Activated naive CD4-positive, alpha-beta T cell treated with anti-CD3 and anti-CD28 coated beads for 36 hours (primary cell): ENCODE data around the gene ABCA7. TPM values are rescaled to one million over a fixed set of nuclear protein-coding genes. Genes with fewer than 3 reads are reported as not detected.

Experiments used
- CTCF ChIA-PET: fragments of 350-600 bp; sonication (Branson Sonifier 250); formaldehyde crosslinking; loops from one replicate; lab custom pipeline; 2021; ENCODE audit warnings: antibody characterized with exemption; lab: Charles Lee
- DNase-seq: peaks from one replicate; pipeline ENCODE4 v3.0.0-alpha.2; 2020
- H3K27ac Mint-ChIP-seq: one replicate; pipeline ENCODE4 v1.8.0; 2021; ENCODE audit warnings: mild to moderate bottlenecking, mixed read lengths
- H3K27me3 Mint-ChIP-seq: one replicate; pipeline ENCODE4 v1.8.0; 2021; ENCODE audit warnings: low read depth, mixed read lengths
- H3K36me3 Mint-ChIP-seq: one replicate; pipeline ENCODE4 v1.8.0; 2021; ENCODE audit warnings: low read depth, mixed read lengths
- H3K4me1 Mint-ChIP-seq: one replicate; pipeline ENCODE4 v1.8.0; 2021; ENCODE audit warnings: low read depth, mixed read lengths
- H3K4me3 Mint-ChIP-seq: one replicate; pipeline ENCODE4 v1.8.0; 2021; ENCODE audit warnings: mild to moderate bottlenecking, moderate library complexity, mixed read lengths
- H3K9me3 Mint-ChIP-seq: one replicate; pipeline ENCODE4 v1.8.0; 2021; ENCODE audit warnings: mixed read lengths
- intact Hi-C: fragments of 100-400 bp; cut with micrococcal nuclease; formaldehyde crosslinking; loops from one replicate; pipeline ENCODE4 v1.15.1; 2023
- total RNA-seq, 2 experiments: library from RNA; stranded (reverse); gene quantifications; one replicate each; pipeline ENCODE4 v1.2.3, GENCODE V29; 2021

The ABCA7 gene
- total RNA-seq, 2 experiments from 2014 or later = 24.4 to 30.1 TPM

DNA sequence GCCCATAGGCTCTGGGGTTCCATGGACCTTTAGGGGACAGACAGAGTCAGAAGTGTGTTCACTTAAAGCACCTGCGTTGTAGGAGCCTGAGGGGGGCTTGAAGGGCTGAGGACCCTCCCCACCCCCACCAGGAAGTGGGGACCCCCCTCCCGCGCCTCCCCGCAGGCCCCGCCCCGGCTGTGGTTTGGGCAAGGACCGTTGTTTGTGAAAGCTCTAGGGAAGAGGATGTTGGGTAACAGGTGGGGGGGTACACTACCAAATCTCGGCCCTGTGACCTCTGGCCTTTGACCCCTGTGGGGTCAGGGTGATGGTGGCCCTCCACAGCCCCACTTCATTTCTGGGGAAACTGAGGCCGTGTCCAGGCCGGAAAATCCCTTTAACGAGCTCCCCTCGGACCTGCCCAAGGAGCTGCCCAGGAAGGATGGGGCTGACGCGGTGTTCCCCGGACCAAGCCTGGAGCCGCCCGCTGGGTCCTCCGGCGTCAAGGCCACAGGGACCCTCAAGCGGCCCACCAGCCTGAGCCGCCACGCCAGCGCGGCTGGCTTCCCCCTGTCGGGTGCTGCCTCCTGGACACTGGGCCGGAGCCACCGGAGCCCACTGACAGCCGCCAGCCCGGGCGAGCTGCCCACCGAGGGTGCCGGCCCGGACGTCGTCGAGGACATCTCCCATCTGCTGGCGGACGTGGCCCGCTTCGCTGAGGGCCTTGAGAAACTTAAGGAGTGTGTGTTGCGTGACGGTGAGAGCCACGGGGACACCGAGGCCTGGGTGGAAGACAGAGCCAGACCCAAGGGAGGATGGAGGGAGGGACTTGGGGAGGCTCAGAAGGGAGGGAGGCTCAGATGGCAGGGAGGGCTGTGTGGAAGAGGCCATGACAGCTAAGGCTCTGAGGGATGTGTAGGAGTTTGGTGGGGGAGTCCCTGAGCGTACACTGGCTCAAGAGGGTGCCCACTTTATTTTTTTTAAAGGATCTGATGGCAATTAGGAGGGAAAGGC lies 28.4 kb downstream of the ABCA7 start:
- Mint-ChIP-seq H3K4me1 (peaks cover 50% of the 10 kb centered on the region), H3K4me3 (peak overlapping the region; percentile 96), H3K27me3 (no peaks in the 10 kb centered on the region), H3K9me3 (no peaks in the 10 kb centered on the region), H3K36me3 (peaks cover 22% of the 10 kb centered on the region), H3K27ac (peak overlapping the region; percentile 94)
- intact Hi-C loops = loop anchor here (1.0 to 5.0 kb wide), 7 partner anchors 9 to 184 kb away; partner anchors contain the start of genes GPX4, POLR2E, RNU6-2 and TMEM259
- CTCF ChIA-PET = interaction anchor here (0.6 to 1.9 kb wide), 5 partner anchors 8 to 205 kb away, joined by 3 to 8 read pairs (median 3); no protein-coding TSS in a partner anchor
- DNase-seq = peak; percentile 86

DNA sequence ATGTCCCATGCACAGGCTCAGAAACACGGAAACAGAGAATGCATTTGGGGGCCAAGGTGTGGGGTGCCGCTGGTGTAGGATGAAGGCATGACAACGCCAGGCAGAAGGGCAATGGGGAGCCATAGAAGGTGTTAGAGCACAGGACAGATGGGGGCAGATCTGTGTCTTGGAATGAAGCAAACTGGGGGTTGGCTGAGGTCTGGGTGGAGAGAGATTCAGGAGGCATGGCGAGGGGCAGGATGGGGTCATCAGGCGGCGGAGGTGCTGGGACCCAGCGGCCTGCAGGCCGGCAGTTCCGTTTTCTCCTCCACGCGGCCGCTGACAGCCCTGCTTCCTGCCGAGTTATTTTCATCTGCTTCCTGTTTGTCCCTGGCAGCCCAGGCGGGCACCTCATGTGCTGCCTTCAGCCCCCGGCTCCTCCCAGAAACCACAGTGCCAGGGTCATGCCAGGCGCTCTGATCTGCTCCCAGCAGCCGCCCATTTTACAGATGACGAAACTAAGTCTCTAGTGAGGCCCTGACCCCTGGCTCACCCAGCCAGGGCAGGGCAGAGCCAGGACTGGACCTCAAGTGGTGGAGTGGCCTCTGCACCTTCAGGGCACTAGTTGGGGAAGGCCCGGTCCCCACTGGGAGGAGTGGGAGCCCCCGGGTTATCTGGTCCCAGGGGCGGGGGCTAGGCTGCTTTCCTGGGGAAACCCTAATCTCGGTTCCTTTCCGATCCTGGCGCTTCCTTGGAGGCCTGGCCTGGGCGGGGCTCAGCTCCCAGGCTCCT lies 29.3 kb downstream of the ABCA7 start:
- DNase-seq = peak; percentile 75
- Mint-ChIP-seq H3K4me1 (peaks cover 55% of the 10 kb centered on the region), H3K27ac (peak overlapping the region; percentile 92), H3K4me3 (peak overlapping the region; percentile 96), H3K9me3 (no peaks in the 10 kb centered on the region), H3K27me3 (no peaks in the 10 kb centered on the region), H3K36me3 (peaks cover 24% of the 10 kb centered on the region)
- intact Hi-C loops = loop anchor here (1.0 to 5.0 kb wide), 6 partner anchors 8 to 183 kb away; partner anchors contain the start of genes GPX4, RNU6-2 and TMEM259
- CTCF ChIA-PET = no interaction called here

DNA sequence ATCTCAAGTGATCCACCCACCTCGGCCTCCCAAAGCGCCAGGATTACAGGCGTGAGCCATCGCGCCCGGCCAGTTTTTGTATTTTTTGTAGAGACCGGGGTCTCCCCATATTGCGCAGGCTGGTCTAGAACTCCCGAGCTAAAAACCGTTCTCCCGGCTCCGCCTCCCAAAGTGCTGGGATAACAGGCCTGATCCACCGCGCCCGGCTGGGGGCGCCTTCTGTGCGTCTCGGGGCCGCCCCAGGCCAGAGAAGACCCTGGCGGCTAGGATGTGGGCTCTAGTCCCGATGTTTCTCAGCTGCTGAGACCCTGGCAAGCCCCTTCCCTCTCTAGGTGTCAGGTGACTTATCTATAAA lies 30.6 kb downstream of the ABCA7 start:
- peaks cover 51% of the 10 kb centered on the region for H3K4me1 Mint-ChIP-seq
- H3K27ac Mint-ChIP-seq = no peak overlapping the region
- CTCF ChIA-PET = no interaction called here
- no peaks in the 10 kb centered on the region for H3K9me3 Mint-ChIP-seq
- no peak overlapping the region for H3K4me3 Mint-ChIP-seq
- H3K27me3 Mint-ChIP-seq = no peaks in the 10 kb centered on the region
- DNase-seq = no peak
- intact Hi-C loops = no loop called here
- peaks cover 29% of the 10 kb centered on the region for H3K36me3 Mint-ChIP-seq

DNA sequence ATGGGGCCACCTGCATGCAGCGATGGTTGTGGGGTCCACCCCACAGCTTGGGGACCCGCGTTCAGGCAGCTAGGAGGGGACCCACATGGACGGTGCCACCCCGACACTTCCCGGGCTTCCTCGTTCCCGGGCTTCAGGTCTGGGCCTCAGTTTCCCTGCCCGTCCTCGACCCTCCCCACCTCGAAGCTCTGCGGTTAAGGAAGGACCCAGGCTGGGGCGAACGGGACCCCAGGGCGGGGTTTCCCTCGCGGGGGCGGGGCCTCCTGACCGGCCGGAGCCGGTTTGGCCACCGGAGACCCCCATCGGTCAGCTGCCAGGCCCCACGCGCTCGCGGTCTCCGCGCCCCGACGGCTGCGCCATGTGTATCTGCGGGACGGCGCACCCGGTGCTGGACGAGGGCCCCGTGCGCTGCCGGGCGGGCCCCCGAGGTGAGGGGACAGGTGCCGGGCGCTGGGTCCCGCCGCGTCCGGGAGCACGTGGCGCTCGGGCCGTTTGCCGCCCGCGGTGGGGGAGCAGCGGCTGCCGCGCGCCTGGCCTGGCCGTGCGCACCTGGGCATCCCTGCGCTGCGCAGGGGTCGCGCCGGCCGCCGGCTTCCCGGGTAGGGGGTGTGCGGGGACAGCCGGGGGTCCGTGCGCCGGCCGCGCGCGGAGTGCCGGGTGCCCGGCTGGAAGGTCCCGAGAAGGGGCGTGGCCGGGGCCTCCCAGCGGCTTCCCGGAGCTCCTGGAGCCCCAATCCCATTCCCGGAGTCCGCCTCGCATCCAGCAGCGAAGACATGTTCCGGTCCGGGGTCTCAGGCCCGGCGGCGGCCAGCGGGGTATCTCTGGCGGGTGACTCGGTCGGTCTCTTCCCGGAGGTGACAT lies 31.3 kb downstream of the ABCA7 start:
- no peaks in the 10 kb centered on the region for H3K9me3 Mint-ChIP-seq
- H3K4me1 Mint-ChIP-seq = peaks cover 57% of the 10 kb centered on the region
- CTCF ChIA-PET = interaction anchor here (0.5 kb wide), 1 partner anchor 25 kb away, joined by 3 read pairs; no protein-coding TSS in a partner anchor
- peak overlapping the region; percentile 54 for H3K4me3 Mint-ChIP-seq
- no peak for DNase-seq
- peaks cover 35% of the 10 kb centered on the region for H3K36me3 Mint-ChIP-seq
- no peaks in the 10 kb centered on the region for H3K27me3 Mint-ChIP-seq
- peak overlapping the region; percentile 79 for H3K27ac Mint-ChIP-seq
- intact Hi-C loops = no loop called here

DNA sequence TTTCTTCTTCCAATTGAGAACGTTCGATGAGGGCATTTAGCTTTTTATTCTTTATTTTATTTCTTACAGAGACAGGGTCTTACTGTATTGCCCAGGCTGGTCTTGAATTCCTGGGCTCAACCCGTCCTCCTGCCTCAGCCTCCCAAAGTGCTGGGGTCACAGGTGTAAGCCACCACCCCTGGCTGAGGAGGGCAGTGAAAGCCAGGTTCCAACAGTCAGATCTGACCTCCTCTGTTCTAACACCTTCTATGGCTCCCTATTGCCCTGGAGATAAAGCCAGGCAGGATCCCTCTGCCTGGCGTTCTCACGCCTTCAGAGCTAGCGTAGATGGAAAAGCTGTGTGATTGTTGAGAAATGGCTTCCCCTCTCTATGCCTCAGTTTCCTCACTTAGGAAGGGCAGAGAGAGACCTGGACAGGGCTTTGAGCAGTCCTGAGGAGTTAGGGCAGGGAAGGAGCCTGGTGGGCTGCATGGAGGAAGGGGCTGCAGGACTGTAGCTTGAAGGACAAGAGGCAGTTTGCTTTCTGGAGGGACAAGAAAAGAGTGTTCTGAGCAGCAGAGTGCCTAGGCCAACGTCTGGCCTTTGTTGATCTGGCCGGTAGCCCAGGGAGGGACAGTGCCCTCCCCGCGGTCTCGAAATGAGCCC lies 32.6 kb downstream of the ABCA7 start:
- H3K36me3 Mint-ChIP-seq = peaks cover 41% of the 10 kb centered on the region
- intact Hi-C loops = no loop called here
- H3K27ac Mint-ChIP-seq = peak overlapping the region; percentile 79
- CTCF ChIA-PET = interaction anchor here (0.9 to 1.0 kb wide), 2 partner anchors 15 to 149 kb away, joined by 3 read pairs; no protein-coding TSS in a partner anchor
- H3K4me1 Mint-ChIP-seq = peaks cover 63% of the 10 kb centered on the region
- DNase-seq = no peak
- no peaks in the 10 kb centered on the region for H3K9me3 Mint-ChIP-seq
- no peak overlapping the region for H3K4me3 Mint-ChIP-seq
- H3K27me3 Mint-ChIP-seq = no peaks in the 10 kb centered on the region

DNA sequence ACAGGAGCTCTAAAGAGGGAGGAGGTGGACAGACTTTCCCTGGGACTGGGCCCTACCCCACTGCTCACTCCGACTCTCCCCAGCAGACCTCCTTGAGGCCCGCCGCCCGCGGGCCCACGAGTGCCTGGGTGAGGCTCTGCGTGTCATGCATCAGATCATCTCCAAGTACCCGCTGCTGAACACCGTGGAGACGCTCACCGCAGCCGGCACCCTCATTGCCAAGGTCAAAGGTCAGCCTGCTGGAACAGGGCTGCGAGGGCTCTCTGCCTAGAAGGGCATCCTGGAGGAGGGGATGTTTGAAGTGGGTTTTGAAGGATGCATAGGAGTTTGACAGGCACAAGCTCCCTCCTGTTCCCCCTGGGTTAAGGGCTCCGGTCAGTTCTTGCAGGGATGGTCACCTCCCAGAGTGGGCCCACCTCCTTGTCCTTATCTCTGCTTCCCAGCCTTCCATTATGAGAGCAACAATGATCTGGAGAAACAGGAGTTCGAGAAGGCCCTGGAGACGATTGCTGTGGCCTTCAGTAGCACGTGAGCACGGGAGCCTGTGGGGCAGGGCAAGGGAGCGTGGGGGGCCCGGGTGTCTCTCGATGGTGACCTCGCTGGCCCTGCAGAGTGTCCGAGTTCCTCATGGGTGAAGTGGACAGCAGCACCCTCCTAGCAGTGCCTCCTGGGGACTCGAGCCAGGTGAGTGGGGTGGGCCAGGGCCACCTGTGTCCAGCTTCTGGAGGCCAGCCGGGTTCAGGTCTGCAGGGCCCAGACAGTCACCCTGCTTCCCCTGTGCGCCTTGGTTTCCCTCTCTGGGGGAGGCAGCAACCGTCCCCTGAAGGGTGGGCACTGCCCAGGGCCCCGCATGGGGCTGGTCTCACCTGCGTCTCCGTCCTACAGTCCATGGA lies 33.4 kb downstream of the ABCA7 start:
- peaks cover 70% of the 10 kb centered on the region for H3K4me1 Mint-ChIP-seq
- intact Hi-C loops = no loop called here
- DNase-seq = no peak
- peaks cover 49% of the 10 kb centered on the region for H3K36me3 Mint-ChIP-seq
- H3K9me3 Mint-ChIP-seq = no peaks in the 10 kb centered on the region
- H3K27ac Mint-ChIP-seq = peak overlapping the region; percentile 18
- CTCF ChIA-PET = interaction anchor here (0.9 kb wide), 1 partner anchor 150 kb away, joined by 3 read pairs; no protein-coding TSS in a partner anchor
- H3K27me3 Mint-ChIP-seq = no peaks in the 10 kb centered on the region
- H3K4me3 Mint-ChIP-seq = peak overlapping the region; percentile 49

DNA sequence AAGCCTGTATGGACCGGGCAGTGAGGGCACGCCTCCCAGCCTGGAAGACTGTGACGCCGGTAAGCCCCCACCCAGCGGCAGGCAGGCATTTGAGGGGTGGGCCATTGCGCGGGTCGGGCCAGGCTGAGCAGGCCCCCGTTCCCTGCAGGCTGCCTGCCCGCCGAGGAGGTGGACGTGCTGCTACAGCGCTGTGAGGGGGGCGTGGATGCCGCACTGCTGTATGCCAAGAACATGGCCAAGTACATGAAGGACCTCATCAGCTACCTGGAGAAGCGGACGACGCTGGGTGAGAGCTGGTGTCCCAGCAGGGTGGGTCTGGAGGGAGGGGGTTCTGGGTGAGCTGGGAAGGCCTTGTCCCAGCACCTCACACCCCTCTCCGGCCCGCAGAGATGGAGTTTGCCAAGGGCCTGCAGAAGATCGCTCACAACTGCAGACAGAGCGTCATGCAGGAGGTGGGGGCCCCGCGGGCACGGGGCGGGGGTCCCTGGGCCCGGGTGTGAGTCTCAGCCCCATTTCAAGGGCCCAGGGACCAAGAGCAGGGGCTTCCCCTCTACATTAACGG lies 34.1 kb downstream of the ABCA7 start:
- Mint-ChIP-seq H3K36me3 (peaks cover 47% of the 10 kb centered on the region), H3K4me1 (peaks cover 67% of the 10 kb centered on the region), H3K27me3 (no peaks in the 10 kb centered on the region), H3K9me3 (no peaks in the 10 kb centered on the region), H3K27ac (no peak overlapping the region), H3K4me3 (peak overlapping the region; percentile 49)
- intact Hi-C loops = no loop called here
- CTCF ChIA-PET = interaction anchor here (0.6 to 3.6 kb wide), 5 partner anchors 9 to 194 kb away, joined by 3 to 24 read pairs (median 4); no protein-coding TSS in a partner anchor
- DNase-seq = no peak

DNA sequence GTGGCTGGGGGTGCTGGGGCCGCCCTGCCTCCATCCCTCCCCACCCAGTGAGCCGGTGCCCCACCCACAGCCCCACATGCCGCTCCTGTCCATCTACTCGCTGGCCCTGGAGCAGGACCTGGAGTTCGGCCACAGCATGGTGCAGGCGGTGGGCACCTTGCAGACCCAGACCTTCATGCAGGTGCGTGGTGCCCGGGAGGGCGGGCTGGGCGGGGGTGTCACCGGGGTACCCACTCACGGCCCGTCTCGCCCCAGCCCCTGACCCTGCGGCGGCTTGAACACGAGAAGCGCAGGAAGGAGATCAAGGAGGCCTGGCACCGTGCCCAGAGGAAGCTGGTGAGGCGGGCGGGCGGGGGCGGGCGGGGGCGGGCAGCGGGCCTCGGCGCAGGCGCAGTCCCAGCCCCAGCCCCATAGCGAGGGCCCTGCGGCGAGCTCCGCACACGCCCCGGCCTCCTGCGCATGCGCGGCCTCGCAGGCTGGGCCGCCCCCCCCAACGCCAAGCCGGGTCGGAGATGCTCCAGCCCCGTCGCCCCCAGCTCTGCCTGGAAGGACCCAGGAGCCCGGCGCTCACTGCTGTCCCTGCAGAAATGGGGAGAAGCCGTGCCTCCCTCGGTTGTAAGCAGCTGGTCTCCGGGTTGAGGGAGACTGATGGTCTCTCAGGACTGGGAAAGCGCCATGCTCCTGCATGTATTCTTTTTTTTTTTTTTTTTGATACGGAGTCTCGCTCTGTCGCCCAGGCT lies 34.8 kb downstream of the ABCA7 start:
- intact Hi-C loops = loop anchor here (5.0 kb wide), 1 partner anchor 167 kb away; no protein-coding TSS in a partner anchor
- peak; percentile 93 for DNase-seq
- peaks cover 48% of the 10 kb centered on the region for H3K36me3 Mint-ChIP-seq
- H3K27me3 Mint-ChIP-seq = no peaks in the 10 kb centered on the region
- CTCF ChIA-PET = interaction anchor here (0.6 to 3.6 kb wide), 5 partner anchors 10 to 193 kb away, joined by 3 to 24 read pairs (median 4); no protein-coding TSS in a partner anchor
- H3K9me3 Mint-ChIP-seq = no peaks in the 10 kb centered on the region
- peaks cover 66% of the 10 kb centered on the region for H3K4me1 Mint-ChIP-seq
- H3K27ac Mint-ChIP-seq = peak overlapping the region; percentile 75
- peak overlapping the region; percentile 59 for H3K4me3 Mint-ChIP-seq

DNA sequence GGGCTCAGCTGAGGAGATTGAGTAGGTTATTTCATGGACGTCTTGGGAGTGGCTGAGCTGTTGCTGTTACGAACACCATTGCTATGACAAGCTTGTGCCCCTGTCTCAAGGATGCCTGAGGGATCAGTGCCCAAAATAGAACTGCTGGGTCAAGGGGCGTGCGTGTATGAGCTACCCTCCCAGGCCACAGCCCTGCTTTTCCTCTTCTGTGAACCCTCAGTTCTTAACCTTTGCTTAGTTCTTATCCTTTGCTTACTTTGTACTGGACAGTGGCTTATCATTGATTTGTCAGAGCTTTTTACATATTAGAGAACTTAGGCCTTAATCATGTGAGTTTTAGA lies 36.1 kb downstream of the ABCA7 start:
- H3K9me3 Mint-ChIP-seq = no peaks in the 10 kb centered on the region
- no peaks in the 10 kb centered on the region for H3K27me3 Mint-ChIP-seq
- H3K36me3 Mint-ChIP-seq = peaks cover 58% of the 10 kb centered on the region
- intact Hi-C loops = loop anchor here (2.0 to 5.0 kb wide), 3 partner anchors 37 to 169 kb away; no protein-coding TSS in a partner anchor
- peak overlapping the region; percentile 75 for H3K27ac Mint-ChIP-seq
- H3K4me3 Mint-ChIP-seq = peak overlapping the region; percentile 59
- DNase-seq = no peak
- CTCF ChIA-PET = interaction anchor here (0.8 to 3.6 kb wide), 6 partner anchors 9 to 119 kb away, joined by 3 to 24 read pairs (median 4); partner anchors contain the start of gene ARHGAP45
- peaks cover 69% of the 10 kb centered on the region for H3K4me1 Mint-ChIP-seq
